ENCODE data around the gene IL22RA1.

DNA sequence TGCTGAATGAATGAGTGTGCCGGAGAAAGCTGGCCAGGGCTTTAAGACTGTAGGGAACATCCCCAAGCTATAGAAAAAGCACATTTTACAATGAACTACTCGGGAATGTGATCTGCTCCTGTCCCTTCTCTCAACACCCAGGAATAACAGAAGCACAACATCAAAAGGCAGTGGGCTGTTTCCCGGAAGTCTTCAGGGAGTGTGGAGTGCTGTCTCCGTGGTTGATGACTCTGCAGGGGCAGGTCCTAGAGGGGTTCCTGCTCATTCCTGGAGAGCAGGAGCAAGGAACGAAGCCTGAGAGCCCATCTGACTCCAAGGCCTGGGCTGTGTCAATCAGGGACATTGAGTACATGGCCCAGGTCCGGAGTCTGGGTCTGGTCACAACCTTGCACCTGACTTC, 4.9 kb upstream of the IL22RA1 start:
- TF ChIP-seq, protein P1, sequence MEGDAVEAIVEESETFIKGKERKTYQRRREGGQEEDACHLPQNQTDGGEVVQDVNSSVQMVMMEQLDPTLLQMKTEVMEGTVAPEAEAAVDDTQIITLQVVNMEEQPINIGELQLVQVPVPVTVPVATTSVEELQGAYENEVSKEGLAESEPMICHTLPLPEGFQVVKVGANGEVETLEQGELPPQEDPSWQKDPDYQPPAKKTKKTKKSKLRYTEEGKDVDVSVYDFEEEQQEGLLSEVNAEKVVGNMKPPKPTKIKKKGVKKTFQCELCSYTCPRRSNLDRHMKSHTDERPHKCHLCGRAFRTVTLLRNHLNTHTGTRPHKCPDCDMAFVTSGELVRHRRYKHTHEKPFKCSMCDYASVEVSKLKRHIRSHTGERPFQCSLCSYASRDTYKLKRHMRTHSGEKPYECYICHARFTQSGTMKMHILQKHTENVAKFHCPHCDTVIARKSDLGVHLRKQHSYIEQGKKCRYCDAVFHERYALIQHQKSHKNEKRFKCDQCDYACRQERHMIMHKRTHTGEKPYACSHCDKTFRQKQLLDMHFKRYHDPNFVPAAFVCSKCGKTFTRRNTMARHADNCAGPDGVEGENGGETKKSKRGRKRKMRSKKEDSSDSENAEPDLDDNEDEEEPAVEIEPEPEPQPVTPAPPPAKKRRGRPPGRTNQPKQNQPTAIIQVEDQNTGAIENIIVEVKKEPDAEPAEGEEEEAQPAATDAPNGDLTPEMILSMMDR (conservative IDR thresholded peaks at IDR 0.05; ENCODE audit: low read length) = no peak
- TF ChIP-seq EZH2phosphoT487 (IDR thresholded peaks at IDR 0.05; ENCODE audit: borderline replicate concordance, low read depth, low read length) = no peak
